Measurements from ENCODE around the gene UGGT1.

- TF ChIP-seq CTCF (IDR thresholded peaks at IDR 0.05) (no peak), ZFX (IDR thresholded peaks at IDR 0.05; ENCODE audit: borderline replicate concordance) (no peak)
These were observed 1.7 kb downstream of the UGGT1 start for GRCh38 chr2:128092656-128093055.

Data from 22Rv1 (cell line).